CD8-positive, alpha-beta memory T cell (primary cell): ENCODE data around the gene MIPEP. TPM values are rescaled to one million over a fixed set of nuclear protein-coding genes. Genes with fewer than 3 reads are reported as not detected.

ENCODE experiments used
- CTCF ChIA-PET: fragments of 350-600 bp; sonication (Branson Sonifier 250); formaldehyde crosslinking; loops from one replicate; lab custom pipeline; 2021; ENCODE audit warnings: antibody characterized with exemption; lab: Charles Lee
- POLR2A ChIA-PET: fragments of 350-600 bp; sonication (Branson Sonifier 250); formaldehyde crosslinking; loops from one replicate; lab custom pipeline; 2021; ENCODE audit warnings: antibody characterized with exemption; lab: Charles Lee
- DNase-seq, 5 donors: peaks; one replicate each; pipeline versions ENCODE4 v3.0.0 to v3.0.0-alpha.2; 2020 to 2022; ENCODE audit warnings: mixed read lengths in 1 of 5
- H3K27ac ChIP-seq: one replicate; pipeline ENCODE4 v1.7.0; 2013; ENCODE audit warnings: low read depth, mild to moderate bottlenecking, low read length, moderate library complexity
- H3K27me3 ChIP-seq: 2 replicates; pipeline ENCODE4 v1.7.0; 2013; ENCODE audit warnings: low read length, mild to moderate bottlenecking; ENCODE audit not compliant: insufficient read depth, poor library complexity, severe bottlenecking
- H3K36me3 ChIP-seq: 2 replicates; pipeline ENCODE4 v1.7.0; 2013; ENCODE audit warnings: mild to moderate bottlenecking, low read length, moderate library complexity; ENCODE audit not compliant: insufficient read depth
- H3K4me1 ChIP-seq: 2 replicates; pipeline ENCODE4 v1.7.0; 2013; ENCODE audit warnings: mild to moderate bottlenecking, low read length, moderate library complexity; ENCODE audit not compliant: insufficient read depth
- H3K4me3 ChIP-seq: 2 replicates; pipeline ENCODE4 v1.7.0; 2013; ENCODE audit warnings: mild to moderate bottlenecking, low read length
- H3K9me3 ChIP-seq: 2 replicates; pipeline ENCODE4 v1.7.0; 2013; ENCODE audit warnings: mild to moderate bottlenecking, low read length
- H3K27ac Mint-ChIP-seq, 8 donors: one replicate each; pipeline ENCODE4 v1.8.0; 2020 to 2021; ENCODE audit warnings: mixed read lengths in 8 of 8, mild to moderate bottlenecking in 6 of 8, inconsistent platforms in 3 of 8, moderate library complexity in 3 of 8
- H3K27me3 Mint-ChIP-seq, 2 donors: one replicate each; pipeline ENCODE4 v1.8.0; 2020 to 2021; ENCODE audit warnings: mixed read lengths in 2 of 2, mild to moderate bottlenecking in 1 of 2, moderate library complexity in 1 of 2
- H3K36me3 Mint-ChIP-seq, 3 donors: one replicate each; pipeline ENCODE4 v1.8.0; 2020 to 2021; ENCODE audit warnings: mixed read lengths in 3 of 3, inconsistent platforms in 1 of 3, mild to moderate bottlenecking in 1 of 3
- H3K4me1 Mint-ChIP-seq, 3 donors: one replicate each; pipeline ENCODE4 v1.8.0; 2020 to 2021; ENCODE audit warnings: mixed read lengths in 3 of 3, inconsistent platforms in 1 of 3, mild to moderate bottlenecking in 1 of 3
- H3K4me3 Mint-ChIP-seq, 7 donors: one replicate each; pipeline ENCODE4 v1.8.0; 2020 to 2021; ENCODE audit warnings: mixed read lengths in 7 of 7, mild to moderate bottlenecking in 6 of 7, moderate library complexity in 4 of 7, inconsistent platforms in 2 of 7
- H3K9me3 Mint-ChIP-seq, 5 donors: one replicate each; pipeline ENCODE4 v1.8.0; 2020 to 2022; ENCODE audit warnings: mixed read lengths in 5 of 5, mild to moderate bottlenecking in 3 of 5, moderate library complexity in 2 of 5, inconsistent platforms in 1 of 5
- polyA plus RNA-seq: library from polyadenylated mRNA; unstranded; fragments of 300-500 nt; fragmentation: Illumina TruSeq; gene quantifications from one replicate; pipeline ENCODE4 v1.2.3, GENCODE V29; 2021
- total RNA-seq, 2 experiments: library from RNA; stranded (reverse); gene quantifications; one replicate each; pipeline ENCODE4 v1.2.3, GENCODE V29; 2021

Gene MIPEP
- total and polyA plus RNA-seq, 3 experiments from 2014 or later: 17.9 to 23.7 (median 18.8) TPM

DNA sequence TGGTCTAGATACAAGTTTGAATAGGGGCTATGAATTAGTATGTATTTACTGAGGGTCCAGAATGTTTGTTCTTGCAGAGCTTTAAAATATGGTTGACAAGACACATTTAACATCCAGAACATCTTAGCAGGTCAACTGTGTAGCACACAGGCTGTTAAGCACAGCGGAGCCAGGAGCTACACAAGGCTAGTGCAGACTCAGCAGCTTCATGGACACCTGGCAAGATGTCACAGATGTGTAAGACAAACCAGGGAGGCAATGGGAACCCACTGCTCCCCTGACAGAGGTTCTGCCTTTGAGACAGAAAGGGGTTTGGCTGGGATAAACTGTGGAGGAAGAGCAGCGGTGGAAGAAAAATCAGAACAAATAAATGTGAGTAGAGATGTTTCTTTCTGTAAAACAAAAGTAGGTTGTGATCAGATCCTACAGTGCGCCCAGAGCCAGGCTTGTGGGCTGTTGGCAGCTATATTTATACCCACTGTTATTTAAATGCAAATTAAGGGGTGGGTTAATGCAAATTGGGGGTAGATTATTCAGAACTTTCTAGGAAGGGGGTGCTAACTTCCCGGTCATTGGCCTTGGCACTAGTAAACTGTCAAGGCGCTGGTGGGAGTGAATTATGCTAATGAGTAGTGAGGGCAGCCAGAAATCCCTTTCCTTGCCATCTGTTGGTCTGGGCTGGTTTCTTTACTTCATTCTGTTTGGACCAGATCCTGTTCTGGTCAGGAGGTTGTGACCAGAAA lies 33.0 kb downstream of the MIPEP start:
- no peak overlapping the region for H3K4me3 ChIP-seq
- H3K27ac ChIP-seq: no peak overlapping the region
- H3K36me3 ChIP-seq: no peaks in the 10 kb centered on the region
- H3K4me3 Mint-ChIP-seq: no peak overlapping the region
- POLR2A ChIA-PET: no interaction called here
- peaks cover 8 to 53% (median 27%) of the 10 kb centered on the region in 3 donors for H3K36me3 Mint-ChIP-seq
- no peaks in the 10 kb centered on the region for H3K4me1 ChIP-seq
- H3K27ac Mint-ChIP-seq: peak overlapping the region in 1 of 8 donors; percentile 3
- CTCF ChIA-PET: no interaction called here
- H3K4me1 Mint-ChIP-seq: no peaks in the 10 kb centered on the region
- no peaks in the 10 kb centered on the region for H3K27me3 Mint-ChIP-seq
- DNase-seq: no peak
- no peaks in the 10 kb centered on the region for H3K9me3 ChIP-seq
- H3K27me3 ChIP-seq: no peaks in the 10 kb centered on the region
- H3K9me3 Mint-ChIP-seq: no peaks in the 10 kb centered on the region

DNA sequence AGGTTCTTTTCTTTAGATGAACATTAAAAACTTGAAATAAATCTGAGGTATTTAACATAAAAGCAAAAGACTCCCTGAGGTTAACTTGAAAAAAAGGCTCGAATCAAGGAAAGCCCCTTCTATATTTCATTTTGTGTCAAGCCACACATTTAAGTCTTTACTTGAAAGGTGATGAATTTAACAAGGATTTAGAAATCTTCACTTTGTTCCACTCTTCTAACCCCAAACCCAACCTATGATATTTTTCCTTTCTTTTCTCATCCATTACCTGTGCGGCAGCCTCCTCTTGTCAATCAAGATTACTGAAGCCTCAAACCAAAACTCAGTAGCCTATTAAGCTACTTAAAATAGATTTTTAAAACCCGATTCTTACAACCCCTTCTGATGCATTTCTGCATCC lies 33.8 kb downstream of the MIPEP start:
- CTCF ChIA-PET: no interaction called here
- no peak overlapping the region for H3K4me3 ChIP-seq
- H3K27me3 ChIP-seq: no peaks in the 10 kb centered on the region
- H3K36me3 Mint-ChIP-seq: peaks cover 8 to 50% (median 29%) of the 10 kb centered on the region in 3 donors
- no peaks in the 10 kb centered on the region for H3K27me3 Mint-ChIP-seq
- DNase-seq: no peak
- H3K9me3 ChIP-seq: no peaks in the 10 kb centered on the region
- POLR2A ChIA-PET: no interaction called here
- no peak overlapping the region for H3K4me3 Mint-ChIP-seq
- no peaks in the 10 kb centered on the region for H3K4me1 ChIP-seq
- H3K27ac Mint-ChIP-seq: no peak overlapping the region
- no peak overlapping the region for H3K27ac ChIP-seq
- H3K36me3 ChIP-seq: no peaks in the 10 kb centered on the region
- H3K4me1 Mint-ChIP-seq: no peaks in the 10 kb centered on the region
- no peaks in the 10 kb centered on the region for H3K9me3 Mint-ChIP-seq

DNA sequence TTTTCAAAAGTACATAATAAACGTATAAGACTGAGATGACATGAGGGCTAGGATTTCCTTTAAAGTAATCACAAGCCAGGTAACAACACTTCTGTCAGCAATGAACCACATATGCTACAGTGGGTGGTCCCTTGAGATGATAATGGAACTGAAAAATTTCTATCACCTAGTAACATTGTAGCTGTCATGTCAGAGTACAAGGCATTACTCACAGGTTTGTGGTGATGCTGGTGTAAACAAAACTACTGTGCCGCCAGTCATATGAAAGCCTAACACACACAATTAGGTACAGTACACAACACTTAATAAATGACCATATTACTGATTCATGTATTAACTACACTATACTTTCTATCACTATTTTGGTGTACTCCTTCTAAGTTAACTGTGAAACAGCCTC lies 36.8 kb downstream of the MIPEP start:
- Mint-ChIP-seq H3K4me3 (no peak overlapping the region), H3K27ac (no peak overlapping the region), H3K4me1 (no peaks in the 10 kb centered on the region), H3K27me3 (peaks cover 0 to 1% of the 10 kb centered on the region in 2 donors), H3K9me3 (no peaks in the 10 kb centered on the region), H3K36me3 (peaks cover 16 to 51% (median 28%) of the 10 kb centered on the region in 3 donors)
- no peaks in the 10 kb centered on the region for H3K27me3 ChIP-seq
- no peak for DNase-seq
- H3K36me3 ChIP-seq: no peaks in the 10 kb centered on the region
- no peak overlapping the region for H3K27ac ChIP-seq
- no peaks in the 10 kb centered on the region for H3K9me3 ChIP-seq
- H3K4me3 ChIP-seq: no peak overlapping the region
- ChIA-PET CTCF (no interaction called here), POLR2A (no interaction called here)
- no peaks in the 10 kb centered on the region for H3K4me1 ChIP-seq

DNA sequence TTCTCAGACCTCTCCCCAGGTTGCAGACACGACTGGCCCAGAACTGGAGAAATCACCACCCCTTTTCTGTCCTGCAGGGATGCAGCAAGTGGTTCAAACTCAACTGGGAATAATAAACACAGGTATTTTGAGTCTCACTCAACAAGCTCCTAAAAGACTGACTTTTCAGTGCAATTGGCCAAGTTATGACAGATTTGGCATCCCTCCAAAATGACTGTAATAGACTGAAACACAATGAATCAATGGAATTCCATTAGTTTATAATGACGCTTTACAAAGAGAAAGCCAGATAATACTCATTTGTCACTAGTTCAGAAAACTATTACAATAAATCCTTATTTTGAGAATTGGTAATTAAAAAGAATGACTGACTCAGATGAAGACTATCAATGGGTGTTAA lies 38.1 kb downstream of the MIPEP start:
- H3K36me3 Mint-ChIP-seq: peaks cover 20 to 53% (median 28%) of the 10 kb centered on the region in 3 donors

DNA sequence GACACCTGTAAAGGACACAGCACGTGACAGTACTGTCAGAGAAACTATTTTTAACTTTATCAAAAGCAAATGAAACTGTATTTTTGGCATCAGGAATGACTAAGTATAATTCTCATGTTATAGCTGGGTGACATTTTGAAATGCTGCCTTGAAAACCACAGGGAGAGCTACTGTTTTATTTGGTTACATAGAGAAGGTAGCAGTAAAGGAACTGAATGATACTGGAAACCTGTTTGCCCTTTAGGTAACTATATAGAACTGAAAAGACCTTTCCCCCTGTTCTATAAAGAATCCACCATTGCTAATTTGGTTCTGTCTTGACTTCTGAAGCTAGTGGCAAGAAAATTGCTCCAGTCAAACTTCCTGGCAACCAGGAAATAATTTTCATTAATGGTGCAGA lies 39.1 kb downstream of the MIPEP start:
- Histone ChIP-seq H3K9me3 (no peaks in the 10 kb centered on the region), H3K36me3 (no peaks in the 10 kb centered on the region), H3K27me3 (no peaks in the 10 kb centered on the region), H3K4me3 (no peak overlapping the region), H3K27ac (no peak overlapping the region), H3K4me1 (no peaks in the 10 kb centered on the region)
- DNase-seq: no peak
- Mint-ChIP-seq H3K36me3 (peaks cover 20 to 47% (median 26%) of the 10 kb centered on the region in 3 donors), H3K9me3 (no peaks in the 10 kb centered on the region), H3K27me3 (peaks cover 0 to 1% of the 10 kb centered on the region in 2 donors), H3K4me3 (no peak overlapping the region), H3K4me1 (no peaks in the 10 kb centered on the region), H3K27ac (peak overlapping the region in 1 of 8 donors; percentile 58)
- ChIA-PET POLR2A (no interaction called here), CTCF (interaction anchor here (1.3 kb wide), 1 partner anchor 14 kb away, joined by 3 read pairs; no protein-coding TSS in a partner anchor)

More for the DNA sequence above, 38.1 kb downstream of the MIPEP start:
- Mint-ChIP-seq H3K9me3 (no peaks in the 10 kb centered on the region), H3K4me3 (no peak overlapping the region), H3K27me3 (peaks cover 0 to 1% of the 10 kb centered on the region in 2 donors), H3K27ac (no peak overlapping the region), H3K4me1 (no peaks in the 10 kb centered on the region)
- Histone ChIP-seq H3K9me3 (no peaks in the 10 kb centered on the region), H3K27ac (no peak overlapping the region), H3K4me3 (no peak overlapping the region), H3K4me1 (no peaks in the 10 kb centered on the region), H3K27me3 (no peaks in the 10 kb centered on the region), H3K36me3 (no peaks in the 10 kb centered on the region)
- ChIA-PET POLR2A (no interaction called here), CTCF (interaction anchor here (0.6 to 1.3 kb wide), 2 partner anchors 15 to 803 kb away, joined by 3 to 4 read pairs; no protein-coding TSS in a partner anchor)
- no peak for DNase-seq

DNA sequence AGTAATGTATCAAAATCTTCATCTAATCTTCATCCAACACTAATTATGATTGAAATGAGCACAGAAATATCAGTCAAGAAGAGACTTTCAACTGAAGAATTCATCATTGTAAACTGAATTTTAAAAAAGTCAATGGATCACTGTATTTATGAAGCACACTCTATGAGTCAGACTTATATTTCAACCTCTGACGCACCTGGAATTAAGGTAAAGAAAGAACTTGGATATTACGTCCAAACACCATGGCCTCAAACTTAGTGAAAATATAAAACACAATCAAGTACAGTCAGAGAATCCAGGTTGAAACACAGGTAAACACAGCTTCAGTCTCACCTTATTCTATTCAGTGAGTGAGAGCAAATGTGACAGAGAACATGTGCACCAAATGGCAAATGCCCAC lies 39.5 kb downstream of the MIPEP start:
- no peak for DNase-seq
- H3K4me3 Mint-ChIP-seq: no peak overlapping the region
- H3K9me3 ChIP-seq: no peaks in the 10 kb centered on the region
- no peaks in the 10 kb centered on the region for H3K27me3 ChIP-seq
- no peaks in the 10 kb centered on the region for H3K4me1 ChIP-seq
- no peak overlapping the region for H3K27ac ChIP-seq
- no peaks in the 10 kb centered on the region for H3K36me3 ChIP-seq
- peaks cover 20 to 47% (median 26%) of the 10 kb centered on the region in 3 donors for H3K36me3 Mint-ChIP-seq
- H3K4me3 ChIP-seq: no peak overlapping the region
- peak overlapping the region in 1 of 8 donors; percentile 58 for H3K27ac Mint-ChIP-seq
- no peaks in the 10 kb centered on the region for H3K4me1 Mint-ChIP-seq
- POLR2A ChIA-PET: no interaction called here
- H3K27me3 Mint-ChIP-seq: peaks cover 0 to 1% of the 10 kb centered on the region in 2 donors
- H3K9me3 Mint-ChIP-seq: no peaks in the 10 kb centered on the region
- CTCF ChIA-PET: no interaction called here

DNA sequence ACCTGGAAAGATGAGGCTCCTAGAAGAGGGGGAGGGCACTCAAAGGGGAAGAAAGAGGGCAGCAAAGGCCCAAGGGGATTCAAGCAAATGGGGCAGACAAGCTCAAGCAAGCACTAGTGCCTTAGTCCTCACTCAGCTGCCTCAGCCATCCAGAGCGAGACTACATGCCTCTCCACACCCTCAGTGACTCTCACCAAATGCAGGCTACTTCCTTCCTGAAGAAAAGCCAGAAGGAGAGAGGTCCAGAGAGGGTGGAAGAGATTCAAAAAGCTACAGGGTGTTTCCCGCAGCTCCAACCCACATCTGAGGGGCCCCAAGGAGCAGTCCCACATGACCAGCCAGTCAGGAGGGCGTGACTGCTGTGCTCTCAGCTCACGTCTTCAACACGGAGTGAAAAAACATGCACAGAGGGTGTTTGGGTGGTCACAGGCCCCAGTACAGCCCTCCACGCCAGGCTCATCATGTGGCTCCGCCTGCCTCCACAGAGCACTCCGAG lies 40.5 kb downstream of the MIPEP start:
- Mint-ChIP-seq H3K4me1 (peaks cover 6 to 8% (median 7%) of the 10 kb centered on the region in 3 donors), H3K9me3 (no peaks in the 10 kb centered on the region), H3K36me3 (peaks cover 18 to 45% (median 27%) of the 10 kb centered on the region in 3 donors), H3K4me3 (no peak overlapping the region), H3K27ac (peak overlapping the region in 2 of 8 donors; percentile 20 to 64), H3K27me3 (peaks cover 0 to 1% of the 10 kb centered on the region in 2 donors)
- no peak for DNase-seq
- Histone ChIP-seq H3K27ac (no peak overlapping the region), H3K36me3 (no peaks in the 10 kb centered on the region), H3K27me3 (no peaks in the 10 kb centered on the region), H3K9me3 (no peaks in the 10 kb centered on the region), H3K4me1 (no peaks in the 10 kb centered on the region), H3K4me3 (no peak overlapping the region)
- ChIA-PET POLR2A (no interaction called here), CTCF (no interaction called here)

DNA sequence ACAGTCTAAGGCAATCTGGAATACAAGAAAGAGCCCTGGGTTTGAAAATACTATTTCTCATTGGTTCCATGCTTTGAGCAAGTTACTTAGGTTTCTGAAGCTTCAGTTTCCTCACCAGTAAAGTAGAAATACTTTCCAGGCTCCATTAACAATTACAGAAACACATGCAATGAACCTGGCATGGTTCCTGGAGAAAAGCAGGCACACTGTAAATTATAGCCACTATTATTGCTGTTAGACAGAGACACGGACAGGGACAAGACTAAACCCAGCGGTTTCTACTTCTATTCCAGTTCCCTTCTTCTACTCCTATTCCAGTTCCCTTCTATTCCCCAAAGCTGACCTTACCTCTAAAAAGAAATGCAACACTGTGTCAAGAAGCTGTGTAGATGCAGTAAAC lies 41.2 kb downstream of the MIPEP start:
- no peaks in the 10 kb centered on the region for H3K36me3 ChIP-seq
- no peak overlapping the region for H3K4me3 ChIP-seq
- CTCF ChIA-PET: no interaction called here
- Mint-ChIP-seq H3K27ac (peak overlapping the region in 1 of 8 donors; percentile 20), H3K9me3 (no peaks in the 10 kb centered on the region), H3K27me3 (peaks cover 0 to 1% of the 10 kb centered on the region in 2 donors), H3K4me3 (no peak overlapping the region), H3K36me3 (peaks cover 17 to 43% (median 28%) of the 10 kb centered on the region in 3 donors), H3K4me1 (peaks cover 8 to 11% (median 9%) of the 10 kb centered on the region in 3 donors)
- H3K9me3 ChIP-seq: no peaks in the 10 kb centered on the region
- DNase-seq: no peak
- H3K27me3 ChIP-seq: no peaks in the 10 kb centered on the region
- no peak overlapping the region for H3K27ac ChIP-seq
- POLR2A ChIA-PET: no interaction called here
- H3K4me1 ChIP-seq: no peaks in the 10 kb centered on the region
